HL-60/S4 treated with retinoic acid at 250 ng/mL for 4 days and 3 days (cell line): ENCODE measurements around the gene IL20.

Experiments
- in situ Hi-C: fragments of 300-500 bp; cut with MboI; formaldehyde crosslinking; loops from 2 replicates; pipeline ENCODE4 v1.7.0; 2022; ENCODE audit warnings: low sequenced_read_pairs

Gene IL20

DNA sequence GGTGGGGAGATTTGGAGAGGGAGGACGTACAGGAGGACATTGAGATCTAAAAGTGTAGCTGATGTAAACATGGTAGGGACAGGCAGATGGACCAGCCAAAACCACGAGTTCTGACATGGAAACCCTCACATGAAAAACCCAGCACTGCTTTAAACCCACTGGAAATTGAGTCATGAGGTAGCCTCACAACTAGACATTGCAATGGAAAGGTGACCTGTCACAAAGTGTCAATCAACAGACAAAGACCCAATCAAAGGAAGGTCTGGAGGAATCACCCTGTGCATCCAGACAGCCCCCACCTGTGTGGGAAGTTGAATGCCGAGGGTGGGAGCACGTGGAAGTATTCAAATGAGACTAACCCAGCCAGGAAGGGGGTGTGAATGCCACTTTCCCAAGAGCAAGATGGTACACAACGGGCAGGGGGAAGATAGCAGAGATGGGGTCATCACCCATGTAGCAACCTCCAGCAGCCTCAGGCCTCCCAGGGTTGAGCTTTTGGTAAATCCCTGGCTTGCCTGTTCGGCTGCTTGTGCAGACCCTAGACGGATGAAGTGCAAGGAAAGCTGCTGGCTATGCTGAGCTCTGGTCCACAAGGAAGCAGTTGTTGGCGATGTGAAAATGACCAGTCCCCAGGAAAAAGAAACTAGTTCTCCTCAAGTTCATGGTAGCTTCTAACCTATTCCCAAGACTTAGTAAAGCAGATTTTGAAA, 50.7 kb downstream of the IL20 start:
- in situ Hi-C loops: loop anchor here (10.0 to 25.0 kb wide), 2 partner anchors 181 to 279 kb away; partner anchors contain the start of gene DYRK3

DNA sequence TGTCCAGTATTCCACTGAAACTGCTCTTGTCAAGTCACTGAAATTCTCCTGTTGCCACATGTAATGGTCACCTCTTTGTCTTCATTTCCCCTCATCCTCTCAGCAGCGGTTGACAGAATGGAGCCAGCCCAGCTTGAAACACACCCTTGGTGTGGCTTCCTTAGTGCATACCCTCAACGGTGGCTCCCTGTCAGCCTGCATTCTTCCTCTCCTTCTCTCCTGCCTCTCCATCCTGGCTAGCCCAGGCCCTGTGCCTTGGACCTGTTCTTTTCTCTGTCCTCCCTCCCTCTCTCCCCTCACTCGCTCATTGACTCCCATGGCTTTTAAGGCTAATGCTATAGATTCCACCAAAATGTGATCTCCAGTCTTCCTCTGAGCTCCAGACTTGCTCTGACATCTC, 52.7 kb downstream of the IL20 start:
- in situ Hi-C loops: loop anchor here (10.0 to 25.0 kb wide), 2 partner anchors 183 to 281 kb away; partner anchors contain the start of gene DYRK3
